Measurements from ENCODE around the gene SPEG. TPM values are rescaled to one million over a fixed set of nuclear protein-coding genes. Genes with fewer than 3 reads are reported as not detected.
A peak's percentile ranks its signal among the peaks of the same experiment; 100 is the strongest.

SPEG gene
- total and polyA plus RNA-seq, 2 of the 13 experiments (the other 11 are each of a cell fraction or from before 2014, with no cell fraction given) = 0.18 to 0.24 TPM

GRCh38 chr2:219543596-219544358 is 109.1 kb downstream of the SPEG start, which contains the start of the genes CHPF and TMEM198 (continued):
- TF ChIP-seq PATZ1 (CRISPR knock-in tag; IDR thresholded peaks at IDR 0.05) (peak; percentile 99), MAFF (IDR thresholded peaks at IDR 0.05; ENCODE audit: low read depth, low read length) (no peak), RBFOX2 (IDR thresholded peaks at IDR 0.05; ENCODE audit: low read depth, low read length) (peak; percentile 92), ZNF567 (CRISPR knock-in tag; IDR thresholded peaks at IDR 0.05; ENCODE audit: borderline replicate concordance) (no peak; the same call in 1 of the 2 replicates), TEF (CRISPR knock-in tag; IDR thresholded peaks at IDR 0.05) (peak; percentile 83), ZBTB26 (CRISPR knock-in tag; IDR thresholded peaks at IDR 0.05; ENCODE audit: borderline replicate concordance) (peak; percentile 89), EHMT2 (IDR thresholded peaks at IDR 0.05; ENCODE audit: borderline replicate concordance, low read depth, low read length) (peak; percentile 73; the same call in 1 of the 2 replicates), ZNF343 (CRISPR knock-in tag; IDR thresholded peaks at IDR 0.05) (0 out of 2 replicates have a peak, but pooled peaks have one; percentile 66), ZSCAN25 (CRISPR knock-in tag; IDR thresholded peaks at IDR 0.05) (peak; percentile 63), HNF1A (IDR thresholded peaks at IDR 0.05; ENCODE audit: low read depth) (peak; percentile 19; the same call in 1 of the 2 replicates), HNF1A (CRISPR knock-in tag; IDR thresholded peaks at IDR 0.05; ENCODE audit: borderline replicate concordance) (peak; percentile 65; the same call in 1 of the 2 replicates), ZNF780A (CRISPR knock-in tag; IDR thresholded peaks at IDR 0.05) (peak; percentile 91; the same call in 1 of the 2 replicates), ZNF557 (CRISPR knock-in tag; IDR thresholded peaks at IDR 0.05) (peak; percentile 61; the same call in 1 of the 2 replicates), ZNF564 (CRISPR knock-in tag; IDR thresholded peaks at IDR 0.05) (no peak; the same call in 1 of the 2 replicates)
